GM19099 (cell line): ENCODE measurements around the gene PLA2G2C.

Source experiments
- POLR2A ChIP-seq: IDR thresholded peaks from 3 replicates; pipeline ENCODE4 v1.6.1; 2011; ENCODE audit warnings: low read depth; ENCODE audit not compliant: insufficient read length; ENCODE audit errors: extremely low read depth

PLA2G2C gene

DNA sequence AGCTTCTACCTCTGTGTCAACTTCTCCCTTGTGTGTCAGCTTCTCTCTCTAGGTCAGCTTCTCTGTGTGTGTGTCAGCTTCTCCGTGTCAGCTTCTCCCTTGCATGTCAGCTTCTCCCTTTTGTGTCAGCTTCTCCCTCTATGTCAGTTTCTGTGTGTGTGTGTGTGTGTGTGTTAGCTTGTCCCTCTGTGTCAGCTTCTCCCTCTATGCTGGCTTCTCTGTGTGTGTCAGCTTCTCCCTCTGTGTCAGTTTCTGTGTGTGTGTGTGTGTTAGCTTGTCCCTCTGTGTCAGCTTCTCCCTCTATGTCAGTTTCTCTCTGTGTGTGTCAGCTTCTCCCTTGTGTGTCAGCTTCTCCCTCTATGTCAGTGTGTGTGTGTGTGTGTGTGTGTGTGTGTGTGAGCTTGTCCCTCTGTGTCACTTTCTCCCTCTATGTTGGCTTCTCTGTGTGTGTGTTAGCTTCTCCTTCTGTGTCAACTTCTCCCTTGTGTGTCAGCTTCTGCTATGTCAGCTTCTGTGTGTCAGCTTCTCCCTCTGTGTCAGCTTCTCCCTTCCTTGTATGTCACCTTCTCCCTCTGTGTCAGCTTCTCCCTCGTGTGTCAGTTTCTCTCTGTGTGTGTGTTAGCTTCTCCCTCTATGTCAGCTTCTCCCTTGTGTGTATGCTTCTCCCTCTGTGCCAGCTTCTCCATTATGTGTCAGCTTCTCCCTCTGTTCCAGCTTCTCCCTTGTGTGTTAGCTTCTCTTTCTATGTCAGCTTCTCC, 6.8 kb downstream of the PLA2G2C start:
- TF ChIP-seq POLR2A, result no peak

DNA sequence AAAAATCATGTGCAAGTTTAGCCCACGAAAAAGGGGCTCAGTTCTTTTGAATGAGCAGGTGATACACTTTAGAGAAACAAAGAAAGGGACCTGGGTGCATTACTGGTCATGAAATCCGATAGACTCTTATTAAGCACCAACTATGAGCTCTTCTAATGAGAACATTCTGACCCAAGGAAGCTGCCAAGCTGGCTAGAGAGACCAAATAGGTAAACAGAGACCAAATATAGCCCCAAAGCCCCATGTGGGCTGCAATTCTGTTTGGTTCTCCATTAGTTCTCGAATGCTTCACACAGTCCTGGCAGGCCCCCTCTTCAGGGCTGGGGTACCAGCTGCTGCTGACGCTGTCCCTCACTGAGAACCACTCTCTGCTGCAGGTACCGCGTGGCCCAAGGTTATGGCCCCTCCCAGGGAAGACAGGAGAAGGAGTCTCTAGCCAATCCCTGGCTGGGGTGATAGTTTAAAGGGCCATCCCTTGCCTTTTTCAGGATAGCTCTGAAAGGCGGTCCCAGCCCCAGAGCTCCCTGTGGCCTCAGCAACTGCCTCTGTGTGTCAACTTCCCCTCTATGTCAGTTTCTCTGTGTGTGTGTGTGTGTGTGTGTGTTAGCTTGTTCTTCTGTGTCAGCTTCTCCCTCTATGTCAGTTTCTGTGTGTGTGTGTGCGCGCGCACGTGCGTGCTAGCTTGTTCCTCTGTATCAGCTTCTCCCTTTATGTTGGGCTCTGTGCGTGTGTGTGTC, 7.5 kb downstream of the PLA2G2C start:
- TF ChIP-seq POLR2A, result no peak

DNA sequence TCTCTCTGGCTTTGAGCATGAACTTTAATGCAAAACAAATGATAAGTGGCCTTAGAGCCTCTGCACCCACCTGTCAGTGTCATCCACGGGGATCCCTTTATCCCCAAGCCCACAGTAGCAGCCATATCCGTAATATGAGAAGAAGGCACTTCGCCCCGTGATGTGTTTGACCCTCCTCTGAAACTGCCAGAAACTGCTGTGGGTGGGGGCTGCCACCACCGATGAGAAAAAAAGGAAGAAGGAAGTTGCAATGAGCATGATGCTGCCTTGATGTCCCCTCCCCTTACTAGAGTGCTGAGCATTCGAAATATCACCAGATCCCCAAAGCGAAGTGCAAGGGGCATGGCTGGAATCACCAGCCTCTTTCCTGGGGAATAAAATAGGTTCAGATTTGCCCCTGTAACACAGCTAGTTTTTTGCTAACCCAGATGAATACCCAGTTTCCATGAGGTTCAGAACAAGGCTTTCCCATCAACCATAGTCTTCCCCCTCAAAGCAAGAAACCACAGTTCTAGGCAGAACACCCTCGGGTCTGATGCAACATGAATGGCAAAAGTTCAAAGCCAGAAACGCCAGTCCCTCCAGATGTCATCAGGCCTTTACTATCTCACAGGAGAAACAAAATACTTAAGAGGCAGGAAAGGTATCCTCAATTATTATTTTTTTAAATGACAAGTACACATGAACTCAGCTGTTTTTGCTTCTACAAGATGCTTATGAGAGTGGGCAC, 11.2 kb downstream of the PLA2G2C start:
- no peak for TF ChIP-seq POLR2A

DNA sequence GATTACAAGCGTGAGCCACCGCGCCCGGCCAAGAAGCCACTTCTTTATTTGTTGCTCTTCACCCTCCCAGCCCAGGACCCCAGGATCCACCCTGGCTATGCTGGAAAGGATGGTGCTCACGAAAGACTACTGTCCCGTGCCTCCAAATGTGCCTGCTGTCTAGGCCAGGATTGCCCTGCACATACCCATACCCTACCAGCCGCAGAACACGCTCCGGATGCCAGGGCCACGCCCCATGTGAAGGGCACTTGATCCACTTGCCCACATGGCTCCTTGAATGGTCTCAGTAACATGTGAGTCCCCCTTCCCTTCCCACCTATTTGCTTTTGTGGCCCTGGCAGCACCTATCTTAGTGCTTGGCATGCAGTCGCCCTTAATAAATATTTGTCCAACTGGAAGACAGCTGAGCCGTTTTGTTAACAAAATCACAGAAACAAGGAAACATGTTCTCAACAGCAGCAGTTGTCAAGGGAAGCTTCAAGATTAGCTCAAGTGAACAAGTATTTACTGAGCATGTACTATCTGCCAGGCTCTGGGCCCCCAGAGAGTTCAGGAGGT, 14.2 kb downstream of the PLA2G2C start:
- no peak for TF ChIP-seq POLR2A

DNA sequence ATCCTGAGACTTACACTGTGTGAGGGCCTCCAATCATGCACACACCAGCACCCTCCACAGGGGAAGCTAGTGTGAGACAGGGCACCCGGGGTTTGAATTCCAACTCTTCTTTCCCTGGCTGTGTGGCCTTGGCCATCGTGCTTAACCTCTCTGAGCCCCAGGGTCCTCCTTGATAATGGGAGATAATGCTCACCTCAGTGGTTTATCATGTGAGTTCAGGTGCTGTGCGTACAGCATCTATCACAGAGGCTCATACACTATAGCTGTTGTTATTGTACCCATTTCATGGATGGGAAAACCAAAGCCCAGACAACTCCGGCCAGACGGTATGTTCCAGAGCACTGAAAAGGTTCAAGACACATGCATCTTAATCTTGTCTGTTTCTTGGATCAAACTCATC, 16.4 kb downstream of the PLA2G2C start:
- no peak for TF ChIP-seq POLR2A

DNA sequence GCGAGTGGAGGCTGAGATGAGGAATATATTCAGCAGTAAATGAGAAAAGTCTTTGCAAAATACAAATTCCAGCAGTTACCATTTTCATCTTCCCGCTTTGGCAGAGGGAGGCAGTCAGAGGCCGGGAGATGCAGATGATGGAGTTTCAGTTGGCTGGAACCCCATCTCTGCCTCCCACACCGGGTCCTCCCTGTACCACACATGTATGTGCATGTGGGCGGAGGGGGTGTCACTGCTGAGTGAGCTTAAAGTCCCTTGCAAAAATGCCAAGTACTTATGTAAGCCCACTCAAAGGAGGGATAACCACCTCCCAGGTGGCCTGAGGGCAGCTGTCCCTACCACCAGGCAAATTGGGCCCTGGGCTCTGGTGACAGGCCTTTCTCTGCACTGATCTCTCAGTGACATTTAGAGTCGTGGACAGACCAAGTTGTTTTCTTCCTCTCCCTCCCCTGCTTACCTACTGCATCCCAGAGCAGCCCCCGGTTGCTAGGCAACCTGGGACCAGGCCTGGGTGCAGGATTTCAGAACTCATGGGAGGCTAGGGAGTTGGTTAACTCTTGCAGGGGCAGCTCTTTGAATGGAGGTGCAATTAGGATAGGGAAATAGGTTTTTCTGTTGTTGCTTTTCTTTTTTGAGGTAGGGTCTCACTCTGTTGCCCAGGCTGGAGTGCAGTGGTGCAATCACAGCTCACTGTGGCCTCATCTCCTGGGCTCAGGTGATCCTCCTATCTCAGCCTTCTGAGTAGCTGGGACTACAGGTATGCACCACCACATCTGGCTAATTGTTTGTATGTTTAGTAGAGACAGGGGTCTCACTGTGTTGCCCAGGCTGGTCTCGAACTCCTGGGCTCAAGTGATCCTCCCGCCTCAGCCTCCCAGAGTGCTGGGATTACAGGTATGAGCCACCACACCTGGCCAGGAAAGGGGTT, 17.5 kb downstream of the PLA2G2C start:
- no peak for TF ChIP-seq POLR2A

DNA sequence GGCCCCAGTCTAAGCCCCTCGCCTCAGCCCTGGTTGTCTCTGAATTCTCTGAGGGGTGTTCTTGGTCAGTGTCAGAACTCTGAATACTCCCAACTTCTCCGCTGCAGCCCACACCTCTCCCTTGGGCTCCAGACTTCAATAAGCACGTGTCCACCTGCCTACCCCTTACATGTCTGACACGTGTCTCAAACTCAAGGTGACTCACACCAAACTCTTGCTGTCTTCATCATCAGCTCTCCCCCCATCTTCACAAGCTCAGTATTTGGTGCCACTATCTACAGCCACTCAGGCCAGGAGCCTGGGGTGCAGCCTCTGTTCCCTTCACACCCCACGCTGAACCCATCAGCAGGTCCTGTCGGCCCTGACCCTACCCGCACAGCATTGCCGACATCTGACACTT, 19.2 kb downstream of the PLA2G2C start:
- TF ChIP-seq POLR2A, result no peak

DNA sequence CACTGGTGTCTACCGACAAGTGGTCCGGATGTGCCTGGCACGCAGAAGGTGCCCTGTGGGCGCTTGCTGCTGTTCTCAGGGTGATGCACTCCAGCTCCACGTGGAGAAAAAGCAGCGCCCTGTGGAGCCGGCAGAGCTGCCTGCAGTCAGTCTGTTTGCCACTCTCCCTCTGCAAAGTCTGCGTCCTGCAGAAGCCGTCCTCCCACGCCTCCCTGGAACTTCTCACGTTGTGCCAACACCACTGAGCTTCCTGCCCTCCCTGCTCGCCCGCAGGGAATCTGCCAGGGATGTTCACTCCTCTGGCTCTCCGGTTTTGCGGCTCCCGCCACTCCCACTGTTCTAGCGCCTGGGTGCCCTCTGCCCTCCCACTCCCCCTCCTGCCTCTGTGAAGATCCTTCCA, 20.3 kb downstream of the PLA2G2C start:
- no peak for TF ChIP-seq POLR2A

DNA sequence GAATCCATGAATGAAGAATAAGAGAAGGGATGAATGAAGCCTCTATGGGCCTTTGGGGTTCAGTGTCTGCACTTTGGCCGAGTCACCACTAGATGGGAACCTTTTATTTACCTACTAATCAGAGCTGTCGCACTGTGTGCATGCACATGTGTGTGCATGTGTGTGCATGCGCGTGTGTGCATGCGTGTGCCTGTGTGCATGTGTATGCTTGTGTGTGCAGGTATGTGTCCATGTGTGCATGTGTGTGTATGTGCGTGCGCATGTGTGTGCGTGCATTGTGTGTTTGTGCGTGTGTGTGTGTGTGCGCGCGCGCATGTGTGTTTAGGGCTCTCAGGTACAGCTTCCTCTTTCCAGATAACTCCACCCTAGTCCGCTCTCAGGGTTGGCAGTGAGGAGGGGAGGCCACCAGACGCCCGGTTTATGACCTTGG, 20.8 kb downstream of the PLA2G2C start:
- no peak for TF ChIP-seq POLR2A

DNA sequence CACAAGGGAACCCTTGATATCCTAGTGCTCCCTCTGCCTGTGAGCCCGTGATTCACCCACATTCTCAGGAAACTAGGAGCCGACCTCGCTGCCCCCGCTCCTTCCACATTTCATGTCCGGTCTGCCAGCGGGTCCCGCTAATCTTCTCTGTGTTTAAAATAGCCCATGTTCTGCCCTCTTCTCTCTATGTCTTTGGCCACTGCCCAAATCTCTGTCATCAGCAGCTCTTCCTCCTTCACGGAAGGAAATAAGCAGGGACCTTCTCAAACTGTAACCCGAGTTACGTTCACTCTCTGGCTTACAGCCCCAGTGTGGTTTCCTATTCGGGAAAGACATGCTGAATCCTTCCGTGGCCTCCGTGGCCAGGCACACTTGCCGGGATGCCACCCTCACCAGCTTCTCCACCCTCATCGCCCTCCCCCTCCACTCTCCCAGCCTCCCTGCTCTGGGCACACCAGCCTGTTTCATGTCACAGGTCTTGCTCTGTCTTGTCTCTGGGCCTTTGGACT, 21.6 kb downstream of the PLA2G2C start:
- TF ChIP-seq POLR2A, result no peak

DNA sequence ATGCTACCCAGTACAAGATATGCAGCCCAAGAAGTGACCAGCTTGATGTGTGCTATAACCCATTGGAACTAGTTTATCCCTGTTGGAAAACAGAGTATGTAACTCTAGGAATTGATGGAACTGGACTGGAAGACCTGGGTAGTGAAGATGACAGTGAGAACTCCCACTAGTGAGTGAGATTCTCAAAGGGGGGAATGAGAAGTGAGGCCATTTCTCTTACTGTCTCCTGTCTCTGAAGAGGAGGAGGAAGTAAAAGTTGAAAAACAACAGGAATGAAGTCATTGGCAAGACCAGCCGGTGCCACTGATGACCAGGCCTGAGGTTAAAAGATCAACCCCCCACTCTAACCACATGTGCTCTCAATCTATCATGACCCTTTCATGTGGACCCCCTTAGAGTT, 26.3 kb downstream of the PLA2G2C start:
- TF ChIP-seq POLR2A, result no peak

DNA sequence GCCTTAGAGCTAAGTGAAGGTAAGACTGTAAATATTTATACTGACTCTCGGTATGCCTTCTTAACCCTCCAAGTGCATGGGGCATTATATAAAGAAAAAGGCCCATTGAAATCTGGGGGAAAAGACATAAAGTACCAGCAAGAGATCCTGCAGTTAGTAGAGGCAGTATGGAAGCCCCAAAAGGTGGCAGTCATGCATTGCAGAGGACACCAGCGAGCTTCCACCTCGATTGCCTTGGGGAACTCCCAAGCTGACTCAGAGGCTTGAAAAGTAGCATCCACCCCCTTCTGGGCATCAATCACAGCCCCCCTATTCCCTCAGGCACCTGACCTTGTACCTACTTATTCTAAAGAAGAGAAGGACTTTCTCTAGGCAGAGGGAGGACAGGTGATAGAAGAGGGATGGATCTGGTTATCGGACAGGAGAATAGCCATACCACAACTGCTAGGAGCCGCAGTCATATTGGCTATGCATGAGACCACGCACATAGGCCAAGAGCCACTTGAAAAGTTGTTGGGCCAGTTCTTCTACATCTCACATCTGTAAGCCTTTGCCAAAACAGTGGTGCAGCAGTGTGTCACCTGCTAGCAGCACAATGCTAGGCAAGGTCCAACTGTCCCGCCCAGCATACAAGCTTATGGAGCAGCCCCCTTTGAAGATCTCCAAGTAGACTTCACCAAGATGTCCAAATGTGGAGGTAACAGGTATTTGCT, 27.8 kb downstream of the PLA2G2C start:
- TF ChIP-seq POLR2A, result no peak

DNA sequence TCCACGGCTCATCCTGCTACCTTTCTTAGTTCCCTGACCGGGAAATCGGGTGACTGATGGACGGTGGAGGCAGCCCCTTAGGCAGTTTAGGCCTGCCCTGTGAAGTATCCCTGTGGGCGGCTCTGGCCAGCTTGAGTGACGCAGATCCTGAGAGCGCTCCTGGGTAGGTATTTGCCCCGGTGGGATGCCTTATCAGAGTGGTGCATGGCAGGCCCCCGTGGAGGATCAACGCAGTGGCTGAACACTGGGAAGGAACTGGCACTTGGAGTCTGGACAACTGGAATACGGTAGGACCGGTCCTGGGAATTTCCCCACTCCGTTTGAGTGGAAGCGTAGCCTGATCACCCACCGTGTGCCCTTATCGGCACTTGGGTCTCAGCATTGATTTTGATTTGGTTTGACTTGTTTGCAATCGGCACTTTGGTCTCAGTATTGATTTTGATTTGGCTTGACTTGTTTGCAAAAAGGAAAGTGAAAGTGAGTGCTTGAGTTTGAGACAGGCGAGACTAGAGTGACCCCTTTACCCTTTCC, 32.0 kb downstream of the PLA2G2C start:
- no peak for TF ChIP-seq POLR2A
